Body of pancreas (tissue), 4 donors: Measurements from ENCODE around the gene KNDC1. TPM values are rescaled to one million over a fixed set of nuclear protein-coding genes. Genes with fewer than 3 reads are reported as not detected.

Source experiments
- ATAC-seq: fragments of 150-250 bp; one replicate; pipeline ENCODE4 v1.9.1; 2016
- DNase-seq, 4 donors: peaks; one replicate each; pipeline ENCODE4 v3.0.0-alpha.2; 2019
- H3K27ac ChIP-seq, 4 donors: fragments of 200-600 bp; sonication (generic); 1 replicate in 3 of 4; 2 replicates in 1 of 4; pipeline versions ENCODE4 v1.5.1 to v1.6.1; 2016 to 2019; ENCODE audit warnings: mild to moderate bottlenecking in 1 of 4, mixed read lengths in 1 of 4, moderate library complexity in 1 of 4
- H3K27me3 ChIP-seq, 2 donors: fragments of 200-600 bp; sonication (generic); one replicate each; pipeline ENCODE4 v1.6.0; 2016; ENCODE audit warnings: mild to moderate bottlenecking in 1 of 2
- H3K36me3 ChIP-seq, 2 donors: fragments of 200-600 bp; sonication (generic); replicated peaks in 1 of 2; 2 replicates each; pipeline ENCODE4 v1.5.1; 2016; ENCODE audit warnings: low read depth in 2 of 2; ENCODE audit not compliant: insufficient read depth in 1 of 2
- H3K4me1 ChIP-seq: fragments of 200-600 bp; sonication (generic); one replicate; pipeline ENCODE4 v1.6.0; 2016
- H3K4me3 ChIP-seq, 2 donors: fragments of 200-600 bp; sonication (generic); 1 replicate in 1 of 2; 2 replicates in 1 of 2; pipeline ENCODE4 v1.5.1; 2016 to 2019
- H3K9me3 ChIP-seq, 3 donors: fragments of 200-600 bp; sonication (generic); 1 replicate in 2 of 3; 2 replicates in 1 of 3; pipeline ENCODE4 v1.5.1; 2016
- POLR2A ChIP-seq, 3 donors: fragments of 450-650 bp; IDR thresholded peaks; one replicate each; pipeline ENCODE4 v1.6.1; 2016; ENCODE audit warnings: antibody characterized with exemption in 3 of 3, mild to moderate bottlenecking in 2 of 3
- WGBS, 2 donors: methylation state at CpG; one replicate each; pipeline ENCODE4 v1.1.5; 2017; 5-methylcytosine and 5-hydroxymethylcytosine counted together
- intact Hi-C: fragments of 100-400 bp; cut with DNase I; formaldehyde crosslinking; loops from one replicate; pipeline ENCODE4 v1.15.1; 2023
- total RNA-seq, 2 donors: library from RNA; depleted of rRNA; stranded (reverse); fragments of >200 nt; gene quantifications; one replicate each; pipeline ENCODE4 v1.1.0, GENCODE V29; 2016
- TF ChIP-seq, protein P1 (sequence below), 7 experiments: fragments of 450-650 bp in 4 of 7; fragments of 200-600 bp in 3 of 7; sonication (generic) in 3 of 7; IDR thresholded peaks; one replicate each; pipeline ENCODE4 v1.5.1; 2016 to 2019; ENCODE audit warnings: antibody characterized with exemption in 7 of 7

KNDC1 gene
- total RNA-seq, 2 donors from 2014 or later, result 0.52 to 3.3 TPM

DNA sequence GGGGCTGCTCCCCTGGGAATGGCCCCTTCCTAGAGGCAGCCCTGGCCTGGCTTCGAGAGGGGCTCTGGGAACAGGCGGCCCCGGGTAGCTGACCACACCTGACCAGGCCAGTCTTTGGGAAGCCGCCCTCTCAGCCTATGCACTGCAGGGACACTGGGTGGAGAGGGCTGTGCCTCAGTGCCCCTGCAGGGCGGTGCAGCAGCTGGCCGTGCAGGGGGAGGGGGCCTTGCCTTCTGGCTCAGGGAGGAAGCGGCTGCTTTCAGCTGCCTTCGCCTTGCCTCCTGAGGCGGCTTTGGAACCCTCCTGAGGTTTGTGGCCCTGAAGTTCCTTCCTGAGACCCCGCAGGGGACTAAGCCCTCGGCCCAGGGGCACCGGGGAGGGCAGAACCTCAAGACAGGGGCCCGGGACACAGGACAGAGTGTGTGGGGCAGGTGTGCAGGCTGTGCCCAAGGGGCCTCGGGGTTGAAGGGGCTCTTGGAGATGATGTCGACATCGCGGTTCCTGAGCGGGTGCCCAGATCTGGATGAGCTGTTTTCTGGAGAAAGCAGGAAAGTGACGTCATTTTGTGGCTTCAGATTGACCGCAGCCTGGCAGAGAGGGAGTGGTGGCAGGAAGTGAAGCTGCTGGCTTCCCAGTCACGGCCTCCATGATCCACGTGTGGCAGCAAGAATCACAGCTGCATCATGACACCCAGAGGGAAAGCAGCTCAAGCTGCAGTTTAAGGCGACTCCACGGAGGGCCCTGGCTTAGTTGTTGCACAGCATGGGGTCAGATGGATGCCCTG lies 99.0 kb downstream of the KNDC1 start:
- peak overlapping the region in 3 of 4 donors; percentile 64 to 77 (median 65) for H3K27ac ChIP-seq
- intact Hi-C loops, result no loop called here
- DNase-seq, result peak; percentile 40 to 85 (median 46)
- no peak overlapping the region for H3K4me3 ChIP-seq
- H3K9me3 ChIP-seq, result no peaks in the 10 kb centered on the region
- no peak for ATAC-seq
- TF ChIP-seq POLR2A (IDR thresholded peaks at IDR 0.05), result peak in 1 of 3 donors; percentile 42
- TF ChIP-seq, protein P1, sequence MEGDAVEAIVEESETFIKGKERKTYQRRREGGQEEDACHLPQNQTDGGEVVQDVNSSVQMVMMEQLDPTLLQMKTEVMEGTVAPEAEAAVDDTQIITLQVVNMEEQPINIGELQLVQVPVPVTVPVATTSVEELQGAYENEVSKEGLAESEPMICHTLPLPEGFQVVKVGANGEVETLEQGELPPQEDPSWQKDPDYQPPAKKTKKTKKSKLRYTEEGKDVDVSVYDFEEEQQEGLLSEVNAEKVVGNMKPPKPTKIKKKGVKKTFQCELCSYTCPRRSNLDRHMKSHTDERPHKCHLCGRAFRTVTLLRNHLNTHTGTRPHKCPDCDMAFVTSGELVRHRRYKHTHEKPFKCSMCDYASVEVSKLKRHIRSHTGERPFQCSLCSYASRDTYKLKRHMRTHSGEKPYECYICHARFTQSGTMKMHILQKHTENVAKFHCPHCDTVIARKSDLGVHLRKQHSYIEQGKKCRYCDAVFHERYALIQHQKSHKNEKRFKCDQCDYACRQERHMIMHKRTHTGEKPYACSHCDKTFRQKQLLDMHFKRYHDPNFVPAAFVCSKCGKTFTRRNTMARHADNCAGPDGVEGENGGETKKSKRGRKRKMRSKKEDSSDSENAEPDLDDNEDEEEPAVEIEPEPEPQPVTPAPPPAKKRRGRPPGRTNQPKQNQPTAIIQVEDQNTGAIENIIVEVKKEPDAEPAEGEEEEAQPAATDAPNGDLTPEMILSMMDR (IDR thresholded peaks at IDR 0.05), result no peak
- H3K27me3 ChIP-seq, result no peaks in the 10 kb centered on the region
- H3K36me3 ChIP-seq, result no peaks in the 10 kb centered on the region
- 80 to 86% methylated on average over 12 to 24 of the region's 24 CpGs for WGBS, 2 donors
- H3K4me1 ChIP-seq, result peaks cover 36% of the 10 kb centered on the region

DNA sequence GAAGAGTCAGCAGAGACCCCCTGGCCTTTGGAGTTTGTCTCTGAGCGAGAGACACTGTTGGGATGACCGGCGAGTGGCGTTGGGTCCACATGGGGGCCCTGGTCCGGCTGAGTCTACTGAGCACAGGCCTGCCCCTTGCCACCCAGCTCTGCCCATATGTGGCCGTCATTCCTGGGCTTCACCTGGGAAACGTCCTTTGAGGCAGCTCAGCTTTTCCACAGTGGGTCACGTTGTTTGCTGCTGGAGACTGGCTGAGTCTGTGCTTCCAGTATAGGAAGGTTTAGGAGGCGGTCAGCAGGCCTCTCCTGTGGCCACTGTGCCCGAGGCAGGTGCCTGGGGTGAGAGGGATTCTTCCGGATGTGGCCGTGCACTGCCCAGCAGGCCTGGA lies 99.6 kb downstream of the KNDC1 start:
- Histone ChIP-seq H3K4me3 (no peak overlapping the region), H3K36me3 (no peaks in the 10 kb centered on the region), H3K9me3 (no peaks in the 10 kb centered on the region), H3K27me3 (no peaks in the 10 kb centered on the region), H3K4me1 (peaks cover 31% of the 10 kb centered on the region), H3K27ac (peak overlapping the region in 2 of 4 donors; percentile 26 to 37)
- intact Hi-C loops, result no loop called here
- TF ChIP-seq POLR2A (IDR thresholded peaks at IDR 0.05), result no peak
- TF ChIP-seq, protein P1 (IDR thresholded peaks at IDR 0.05), result no peak
- DNase-seq (no peak), ATAC-seq (no peak)
- 23 to 68% methylated on average over 3 to 11 of the region's 12 CpGs for WGBS, 2 donors

DNA sequence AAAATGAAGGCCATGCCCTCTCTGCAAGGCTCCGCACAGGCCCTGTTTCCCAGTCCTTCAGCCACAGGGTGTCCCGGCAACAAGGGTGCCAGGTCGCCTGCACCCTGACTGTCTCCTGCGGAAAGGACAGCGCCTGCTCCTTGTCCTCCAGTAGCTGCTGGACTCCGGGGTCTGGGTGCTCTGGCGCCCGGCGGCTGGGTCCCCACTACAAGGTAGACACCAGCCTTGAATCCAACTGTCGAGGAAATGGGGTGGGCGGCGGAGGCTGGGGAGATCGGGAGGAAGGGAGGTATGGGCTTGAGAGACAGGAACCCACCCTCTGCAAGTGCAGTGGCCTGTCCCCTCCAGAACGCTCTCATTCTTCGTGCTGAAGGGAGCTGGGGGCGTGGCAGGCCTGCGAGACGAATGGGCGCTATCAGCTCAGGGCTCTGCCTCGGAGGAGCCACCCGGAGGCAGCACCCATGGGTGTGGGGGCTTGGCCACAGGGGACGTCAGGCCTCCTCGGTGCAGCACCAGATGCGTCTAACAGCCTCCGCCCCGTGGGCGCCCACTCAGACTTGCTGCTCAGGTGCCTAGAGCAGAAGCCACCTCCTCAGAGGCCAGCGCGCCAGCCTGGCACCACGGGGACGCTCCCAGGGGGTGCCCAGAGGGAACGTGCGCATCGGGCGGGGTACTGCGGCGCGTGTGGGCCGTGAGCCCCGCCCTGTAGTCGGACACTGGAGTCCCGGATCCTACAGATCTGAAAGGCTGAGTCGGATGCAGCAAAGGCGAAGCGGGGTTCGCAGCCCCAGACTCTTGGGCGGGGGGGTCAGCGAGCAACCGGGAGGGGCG lies 101.1 kb downstream of the KNDC1 start:
- Histone ChIP-seq H3K27ac (peak overlapping the region; percentile 72 to 92 (median 84)), H3K9me3 (no peaks in the 10 kb centered on the region), H3K27me3 (no peaks in the 10 kb centered on the region), H3K36me3 (no peaks in the 10 kb centered on the region), H3K4me3 (peak overlapping the region; percentile 52 to 64), H3K4me1 (peaks cover 30% of the 10 kb centered on the region)
- DNase-seq (peak; percentile 57 to 59 (median 58)), ATAC-seq (peak; percentile 49)
- peak in 1 of 3 donors; percentile 34 for TF ChIP-seq POLR2A (IDR thresholded peaks at IDR 0.05)
- TF ChIP-seq, protein P1 (IDR thresholded peaks at IDR 0.05), result no peak
- 20 to 28% methylated on average over 11 to 35 of the region's 50 CpGs for WGBS, 2 donors
- intact Hi-C loops, result no loop called here

DNA sequence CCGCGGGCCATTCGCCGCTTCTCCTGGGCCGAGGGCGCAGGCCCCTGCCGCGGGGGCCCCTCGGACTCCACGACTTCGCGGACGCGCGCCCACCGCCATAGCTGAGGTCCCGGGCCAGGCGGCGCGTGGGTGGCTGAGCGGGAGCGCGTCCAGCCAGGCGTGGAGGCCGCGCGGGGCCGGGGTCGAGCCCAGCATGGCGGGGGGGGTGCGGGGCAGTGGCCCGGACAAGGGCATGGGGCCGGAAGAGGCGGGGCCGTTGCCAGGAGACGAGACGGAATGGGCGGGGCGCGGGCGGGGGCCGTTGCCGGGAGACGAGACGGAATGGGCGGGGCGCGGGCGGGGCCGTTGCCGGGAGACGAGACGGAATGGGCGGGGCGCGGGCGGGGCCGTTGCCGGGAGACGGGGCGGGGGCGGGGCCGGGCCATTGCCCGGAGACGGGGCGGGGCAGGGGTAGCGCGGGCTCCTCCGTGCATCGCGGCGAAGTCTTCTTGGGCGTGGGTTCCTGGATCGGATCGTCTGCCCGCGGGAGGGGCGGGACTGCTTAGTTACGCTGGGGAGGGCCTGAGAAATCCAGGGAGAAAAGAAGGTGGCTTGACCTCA lies 101.8 kb downstream of the KNDC1 start:
- 1 to 2% methylated on average over 6 to 63 of the region's 79 CpGs for WGBS, 2 donors
- no peaks in the 10 kb centered on the region for H3K36me3 ChIP-seq
- no peaks in the 10 kb centered on the region for H3K27me3 ChIP-seq
- TF ChIP-seq, protein P1 (IDR thresholded peaks at IDR 0.05), result no peak
- peak in 1 of 3 donors; percentile 51 for TF ChIP-seq POLR2A (IDR thresholded peaks at IDR 0.05)
- peak overlapping the region; percentile 72 to 92 (median 84) for H3K27ac ChIP-seq
- no peaks in the 10 kb centered on the region for H3K9me3 ChIP-seq
- H3K4me1 ChIP-seq, result peaks cover 30% of the 10 kb centered on the region
- ATAC-seq, result peak; percentile 76
- DNase-seq, result peak; percentile 92 to 94 (median 93)
- H3K4me3 ChIP-seq, result peak overlapping the region; percentile 52 to 64
- intact Hi-C loops, result no loop called here
